Parathyroid adenoma (tissue), 2 donors: ENCODE data around the gene KCNK15.

Source experiments
- H2AFZ ChIP-seq: fragments of 300-600 bp; sonication (generic); one replicate; pipeline ENCODE4 v1.7.0; 2017; ENCODE audit warnings: antibody characterized with exemption, mild to moderate bottlenecking
- H3K27ac ChIP-seq: fragments of 300-600 bp; sonication (generic); one replicate; pipeline ENCODE4 v1.7.0; 2017
- H3K27me3 ChIP-seq: fragments of 300-600 bp; sonication (generic); one replicate; pipeline ENCODE4 v1.7.0; 2017; ENCODE audit warnings: low read length; ENCODE audit not compliant: control insufficient read depth, insufficient read depth
- H3K36me3 ChIP-seq: fragments of 300-600 bp; sonication (generic); one replicate; pipeline ENCODE4 v1.7.0; 2017; ENCODE audit warnings: low read length; ENCODE audit not compliant: control insufficient read depth, insufficient read depth
- H3K4me1 ChIP-seq: fragments of 300-600 bp; sonication (generic); one replicate; pipeline ENCODE4 v1.7.0; 2017; ENCODE audit warnings: control low read depth
- H3K4me2 ChIP-seq: fragments of 300-600 bp; sonication (generic); one replicate; pipeline ENCODE4 v1.7.0; 2017; ENCODE audit warnings: low read length
- H3K4me3 ChIP-seq: fragments of 300-600 bp; sonication (generic); one replicate; pipeline ENCODE4 v1.7.0; 2017; ENCODE audit warnings: low read depth, low read length
- H3K79me2 ChIP-seq: fragments of 300-600 bp; sonication (generic); one replicate; pipeline ENCODE4 v1.7.0; 2017; ENCODE audit warnings: control low read depth
- H3K9ac ChIP-seq: fragments of 300-600 bp; sonication (generic); one replicate; pipeline ENCODE4 v1.7.0; 2017; ENCODE audit warnings: mild to moderate bottlenecking
- H3K9me3 ChIP-seq: fragments of 300-600 bp; sonication (generic); one replicate; pipeline ENCODE4 v1.7.0; 2017; ENCODE audit warnings: low read length; ENCODE audit not compliant: control insufficient read depth
- CTCF ChIP-seq: fragments of 300-600 bp; sonication (generic); IDR thresholded peaks from one replicate; pipeline ENCODE4 v1.7.0; 2017; ENCODE audit warnings: antibody characterized with exemption, mild to moderate bottlenecking
- donor health status: primary hyperparathyroidism.

KCNK15 gene

GRCh38 chr20:44703956-44704488 is 41.6 kb upstream of the KCNK15 start:
- H3K27me3 ChIP-seq: no peaks in the 10 kb centered on the region
- no peaks in the 10 kb centered on the region for H3K36me3 ChIP-seq
- no peak overlapping the region for H3K4me3 ChIP-seq
- no peak for TF ChIP-seq CTCF
- H2AFZ ChIP-seq: no peak overlapping the region
- no peak overlapping the region for H3K4me2 ChIP-seq
- H3K79me2 ChIP-seq: no peaks in the 10 kb centered on the region
- no peaks in the 10 kb centered on the region for H3K9me3 ChIP-seq
- H3K4me1 ChIP-seq: peaks cover 14% of the 10 kb centered on the region
- no peak overlapping the region for H3K9ac ChIP-seq
- no peak overlapping the region for H3K27ac ChIP-seq

GRCh38 chr20:44704551-44704971 is 41.1 kb upstream of the KCNK15 start:
- Histone ChIP-seq H3K9ac (no peak overlapping the region), H3K4me2 (no peak overlapping the region), H3K4me1 (peaks cover 14% of the 10 kb centered on the region), H3K27me3 (no peaks in the 10 kb centered on the region), H3K9me3 (no peaks in the 10 kb centered on the region), H3K79me2 (no peaks in the 10 kb centered on the region), H3K4me3 (no peak overlapping the region), H2AFZ (no peak overlapping the region), H3K36me3 (no peaks in the 10 kb centered on the region), H3K27ac (no peak overlapping the region)
- TF ChIP-seq CTCF: no peak

GRCh38 chr20:44705364-44706094 is 40.1 kb upstream of the KCNK15 start:
- Histone ChIP-seq H3K79me2 (no peaks in the 10 kb centered on the region), H3K27ac (no peak overlapping the region), H3K4me1 (peaks cover 14% of the 10 kb centered on the region), H3K36me3 (no peaks in the 10 kb centered on the region), H3K4me3 (no peak overlapping the region), H2AFZ (no peak overlapping the region), H3K9me3 (no peaks in the 10 kb centered on the region), H3K27me3 (no peaks in the 10 kb centered on the region), H3K9ac (no peak overlapping the region), H3K4me2 (no peak overlapping the region)
- no peak for TF ChIP-seq CTCF

- H3K36me3 ChIP-seq: no peaks in the 10 kb centered on the region
- no peaks in the 10 kb centered on the region for H3K79me2 ChIP-seq
- H2AFZ ChIP-seq: no peak overlapping the region
- no peak overlapping the region for H3K27ac ChIP-seq
- H3K4me3 ChIP-seq: no peak overlapping the region
- H3K4me2 ChIP-seq: no peak overlapping the region
- H3K4me1 ChIP-seq: peaks cover 6% of the 10 kb centered on the region
- H3K9ac ChIP-seq: no peak overlapping the region
- no peaks in the 10 kb centered on the region for H3K9me3 ChIP-seq
- H3K27me3 ChIP-seq: no peaks in the 10 kb centered on the region
- no peak for TF ChIP-seq CTCF
These were observed 39.2 kb upstream of the KCNK15 start for GRCh38 chr20:44706301-44707017.
